A549 (cell line): Measurements from ENCODE around the gene LMO2. TPM values are rescaled to one million over a fixed set of nuclear protein-coding genes. Genes with fewer than 3 reads are reported as not detected.
"Not testable (repeated sequence)": the region's sequence is repeated elsewhere in the genome, so short reads cannot be mapped to it uniquely, and the experiment has no call there.

ENCODE experiments used
- ATAC-seq, 2 experiments: fragments of 200-7000 bp in 1 of 2; fragments of >200 bp in 1 of 2; cut with Nextera tagmentation in 1 of 2; cut with Tn5 transposase in 1 of 2; 3 replicates each; pipeline versions ENCODE4 v1.8.0 to v1.9.1; 2018 to 2020; ENCODE audit warnings: mild to moderate bottlenecking in 1 of 2, moderate library complexity in 1 of 2
- CTCF ChIA-PET: fragments of 300-600 bp; sonication (Branson Sonifier 250); formaldehyde crosslinking; extraction: SDS; loops from one replicate; lab custom pipeline; 2021; ENCODE audit warnings: antibody characterized with exemption, inconsistent platforms; lab: Yijun Ruan, JAX
- POLR2A ChIA-PET: fragments of 350-600 bp; formaldehyde crosslinking; extraction: SDS; loops from one replicate; lab custom pipeline; 2021; ENCODE audit warnings: antibody characterized with exemption, inconsistent platforms; lab: Yijun Ruan, JAX
- DNase-seq, 2 experiments: peaks; one replicate each; pipeline versions ENCODE4 v3.0.0 to v3.0.0-alpha.2; 2011 to 2016; ENCODE audit warnings: low read depth in 1 of 2, low spot score in 1 of 2
- FAIRE-seq: peaks from 2 replicates; lab custom pipeline; 2011; peaks lifted over from hg19 to GRCh38; lab: Jason Lieb, UNC
- H3K27ac ChIP-seq, 2 experiments: fragments of >200 bp; sonication (Bioruptor Twin); formaldehyde crosslinking; 3 replicates each; pipeline ENCODE4 v1.5.1; 2016 to 2017
- H3K4me1 ChIP-seq: fragments of >200 bp; sonication (Bioruptor Twin); formaldehyde crosslinking; 3 replicates; pipeline ENCODE4 v1.6.1; 2016
- H3K4me2 ChIP-seq: fragments of >200 bp; sonication (Bioruptor Twin); formaldehyde crosslinking; 3 replicates; pipeline ENCODE4 v1.6.1; 2016
- H3K4me3 ChIP-seq: fragments of >200 bp; sonication (Bioruptor Twin); formaldehyde crosslinking; 3 replicates; pipeline ENCODE4 v1.5.1; 2016
- H3K9me3 ChIP-seq: fragments of >200 bp; sonication (Bioruptor Twin); formaldehyde crosslinking; 3 replicates; pipeline ENCODE4 v1.6.1; 2016
- CTCF ChIP-seq: fragments of >200 bp; sonication (Bioruptor Twin); formaldehyde crosslinking; IDR thresholded peaks from 3 replicates; pipeline ENCODE4 v1.5.1; 2016
- EHF ChIP-seq: fragments of 250-450 bp; sonication (Bioruptor Pico); IDR thresholded peaks from 2 replicates; pipeline ENCODE4 v1.5.0; 2020; ENCODE audit warnings: mild to moderate bottlenecking
- FOSB ChIP-seq: fragments of 250-450 bp; sonication (Bioruptor Pico); IDR thresholded peaks from 2 replicates; pipeline ENCODE4 v1.5.0; 2020; ENCODE audit warnings: mild to moderate bottlenecking, moderate library complexity
- FOSL2 ChIP-seq, 2 experiments: fragments of 450-650 bp in 1 of 2; fragments of >200 bp in 1 of 2; sonication (Bioruptor Twin) in 1 of 2; formaldehyde crosslinking; IDR thresholded peaks; 2 replicates each; pipeline versions ENCODE4 v1.5.0 to v1.6.1; 2016 to 2020; ENCODE audit warnings: mild to moderate bottlenecking in 1 of 2, moderate library complexity in 1 of 2
- FOXS1 ChIP-seq: fragments of 250-450 bp; sonication (Bioruptor Pico); IDR thresholded peaks from 2 replicates; pipeline ENCODE4 v1.5.0; 2020; ENCODE audit warnings: mild to moderate bottlenecking, moderate library complexity
- HDAC2 ChIP-seq: fragments of 200-600 bp; sonication (generic); IDR thresholded peaks from 2 replicates; pipeline ENCODE4 v1.6.1; 2016
- KDM5A ChIP-seq: fragments of 200-600 bp; sonication (generic); IDR thresholded peaks from 2 replicates; pipeline ENCODE4 v1.6.1; 2016; ENCODE audit warnings: antibody characterized with exemption, mild to moderate bottlenecking
- MAFK ChIP-seq: fragments of 450-650 bp; IDR thresholded peaks from 2 replicates; pipeline ENCODE4 v1.6.1; 2014; ENCODE audit not compliant: partially characterized antibody
- MAX ChIP-seq: IDR thresholded peaks from 2 replicates; pipeline ENCODE4 v1.6.1; 2012
- NR3C1 ChIP-seq: fragments of >200 bp; sonication (Bioruptor Twin); formaldehyde crosslinking; IDR thresholded peaks from 3 replicates; pipeline ENCODE4 v1.6.1; 2017
- PHF8 ChIP-seq: fragments of 200-600 bp; sonication (generic); IDR thresholded peaks from 2 replicates; pipeline ENCODE4 v1.6.1; 2016; ENCODE audit warnings: low read depth, mild to moderate bottlenecking, antibody characterized with exemption, moderate library complexity, borderline replicate concordance
- RCOR1 ChIP-seq: fragments of 150-350 bp; IDR thresholded peaks from 2 replicates; pipeline ENCODE4 v1.6.1; 2014; ENCODE audit warnings: antibody characterized with exemption, low read length, low read depth
- RNF2 ChIP-seq: fragments of 200-600 bp; sonication (generic); IDR thresholded peaks from 2 replicates; pipeline ENCODE4 v1.6.1; 2016; ENCODE audit warnings: low read depth, mild to moderate bottlenecking, antibody characterized with exemption, moderate library complexity, borderline replicate concordance
- SMC3 ChIP-seq: fragments of >200 bp; sonication (Bioruptor Twin); formaldehyde crosslinking; IDR thresholded peaks from 3 replicates; pipeline ENCODE4 v1.6.1; 2018; ENCODE audit warnings: inconsistent platforms
- SREBF2 ChIP-seq: fragments of 450-650 bp; IDR thresholded peaks from 2 replicates; pipeline ENCODE4 v1.6.1; 2014; ENCODE audit warnings: mild to moderate bottlenecking, moderate library complexity
- TP53 ChIP-seq: fragments of 250-450 bp; sonication (Bioruptor Pico); IDR thresholded peaks from 2 replicates; pipeline ENCODE4 v1.5.0; 2021; ENCODE audit warnings: mild to moderate bottlenecking, moderate library complexity
- ZFP36 ChIP-seq: fragments of 450-650 bp; IDR thresholded peaks from 2 replicates; pipeline ENCODE4 v1.6.1; 2014; ENCODE audit warnings: borderline replicate concordance; ENCODE audit not compliant: partially characterized antibody
- WGBS: methylation state at CpG from one replicate; pipeline ENCODE4 v1.1.6; 2017; ENCODE audit errors: missing lambda C conversion rate; 5-methylcytosine and 5-hydroxymethylcytosine counted together
- polyA plus RNA-seq, 4 experiments: library from polyadenylated mRNA; depleted of rRNA in 3 of 4; stranded (reverse); fragments of >200 nt; fragmentation: RNase III in 1 of 4; extraction: RNeasy Plus Mini Kit Qiagen cat#74134 plus additional on column Dnase treatment in 1 of 4; gene quantifications; 2 replicates in 3 of 4; 3 replicates in 1 of 4; pipeline ENCODE4 v1.2.3, GENCODE V29; 2011 to 2017
- TF ChIP-seq, protein P1 (sequence below): fragments of 200-600 bp; sonication (generic); IDR thresholded peaks from 2 replicates; pipeline ENCODE4 v1.6.1; 2016; ENCODE audit warnings: antibody characterized with exemption, mild to moderate bottlenecking, moderate library complexity
- TF ChIP-seq, protein P2 (sequence below): fragments of 250-450 bp; sonication (Bioruptor Pico); IDR thresholded peaks from 2 replicates; pipeline ENCODE4 v1.5.0; 2020; ENCODE audit warnings: low read depth, mild to moderate bottlenecking, moderate library complexity
- TF ChIP-seq, protein P3 (sequence below): fragments of 250-450 bp; sonication (Bioruptor Pico); IDR thresholded peaks from 2 replicates; pipeline ENCODE4 v1.5.0; 2021; ENCODE audit warnings: mild to moderate bottlenecking, moderate library complexity, borderline replicate concordance

The LMO2 gene
- polyA plus RNA-seq, 2 of the 4 experiments (the other 2 are of a cell fraction), result 0.12 to 0.15 TPM

GRCh38 chr11:33919645-33920044, 27.8 kb upstream of the LMO2 start:
- Histone ChIP-seq H3K4me2 (no peak overlapping the region), H3K27ac (no peak overlapping the region), H3K4me3 (no peak overlapping the region), H3K9me3 (0 out of 3 replicates have a peak, but pooled peaks cover 4% of the 10 kb centered on the region), H3K4me1 (no peaks in the 10 kb centered on the region)
- no peak for ATAC-seq
- ChIA-PET POLR2A (no interaction called here), CTCF (no interaction called here)
- FAIRE-seq, result no peak
- WGBS, result 57% methylated on average over 1 of the region's 1 CpG
- DNase-seq, result no peak
- TF ChIP-seq, protein P1, sequence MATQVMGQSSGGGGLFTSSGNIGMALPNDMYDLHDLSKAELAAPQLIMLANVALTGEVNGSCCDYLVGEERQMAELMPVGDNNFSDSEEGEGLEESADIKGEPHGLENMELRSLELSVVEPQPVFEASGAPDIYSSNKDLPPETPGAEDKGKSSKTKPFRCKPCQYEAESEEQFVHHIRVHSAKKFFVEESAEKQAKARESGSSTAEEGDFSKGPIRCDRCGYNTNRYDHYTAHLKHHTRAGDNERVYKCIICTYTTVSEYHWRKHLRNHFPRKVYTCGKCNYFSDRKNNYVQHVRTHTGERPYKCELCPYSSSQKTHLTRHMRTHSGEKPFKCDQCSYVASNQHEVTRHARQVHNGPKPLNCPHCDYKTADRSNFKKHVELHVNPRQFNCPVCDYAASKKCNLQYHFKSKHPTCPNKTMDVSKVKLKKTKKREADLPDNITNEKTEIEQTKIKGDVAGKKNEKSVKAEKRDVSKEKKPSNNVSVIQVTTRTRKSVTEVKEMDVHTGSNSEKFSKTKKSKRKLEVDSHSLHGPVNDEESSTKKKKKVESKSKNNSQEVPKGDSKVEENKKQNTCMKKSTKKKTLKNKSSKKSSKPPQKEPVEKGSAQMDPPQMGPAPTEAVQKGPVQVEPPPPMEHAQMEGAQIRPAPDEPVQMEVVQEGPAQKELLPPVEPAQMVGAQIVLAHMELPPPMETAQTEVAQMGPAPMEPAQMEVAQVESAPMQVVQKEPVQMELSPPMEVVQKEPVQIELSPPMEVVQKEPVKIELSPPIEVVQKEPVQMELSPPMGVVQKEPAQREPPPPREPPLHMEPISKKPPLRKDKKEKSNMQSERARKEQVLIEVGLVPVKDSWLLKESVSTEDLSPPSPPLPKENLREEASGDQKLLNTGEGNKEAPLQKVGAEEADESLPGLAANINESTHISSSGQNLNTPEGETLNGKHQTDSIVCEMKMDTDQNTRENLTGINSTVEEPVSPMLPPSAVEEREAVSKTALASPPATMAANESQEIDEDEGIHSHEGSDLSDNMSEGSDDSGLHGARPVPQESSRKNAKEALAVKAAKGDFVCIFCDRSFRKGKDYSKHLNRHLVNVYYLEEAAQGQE, result no peak
- TF ChIP-seq EHF (CRISPR knock-in tag) (no peak), SREBF2 (no peak), KDM5A (no peak), CTCF (no peak)

GRCh38 chr11:33917402-33917801, 25.5 kb upstream of the LMO2 start:
- H3K4me3 ChIP-seq, ATAC-seq, POLR2A ChIA-PET, H3K4me1 ChIP-seq, H3K27ac ChIP-seq, H3K9me3 ChIP-seq, H3K4me2 ChIP-seq, DNase-seq, FAIRE-seq: not testable (repeated sequence)
- 0% methylated on average over 1 of the region's 1 CpG for WGBS
- CTCF ChIA-PET, result interaction anchor here (0.8 to 1.1 kb wide), 4 partner anchors 22 to 88 kb away, joined by 3 to 5 read pairs (median 4); no protein-coding TSS in a partner anchor

- FAIRE-seq, result no peak
- ATAC-seq, result no peak
- peaks cover 10% of the 10 kb centered on the region; the same call in 2 of the 3 replicates for H3K4me1 ChIP-seq
- DNase-seq, result no peak
- CTCF ChIA-PET, result interaction anchor here (0.9 to 1.0 kb wide), 2 partner anchors 53 to 54 kb away, joined by 3 to 5 read pairs; no protein-coding TSS in a partner anchor
- POLR2A ChIA-PET, result no interaction called here
- H3K4me2 ChIP-seq, result no peak overlapping the region
- H3K9me3 ChIP-seq, result 0 out of 3 replicates have a peak, but pooled peaks cover 10% of the 10 kb centered on the region
- H3K27ac ChIP-seq, result no peak overlapping the region
- H3K4me3 ChIP-seq, result no peak overlapping the region
- TF ChIP-seq, protein P2, sequence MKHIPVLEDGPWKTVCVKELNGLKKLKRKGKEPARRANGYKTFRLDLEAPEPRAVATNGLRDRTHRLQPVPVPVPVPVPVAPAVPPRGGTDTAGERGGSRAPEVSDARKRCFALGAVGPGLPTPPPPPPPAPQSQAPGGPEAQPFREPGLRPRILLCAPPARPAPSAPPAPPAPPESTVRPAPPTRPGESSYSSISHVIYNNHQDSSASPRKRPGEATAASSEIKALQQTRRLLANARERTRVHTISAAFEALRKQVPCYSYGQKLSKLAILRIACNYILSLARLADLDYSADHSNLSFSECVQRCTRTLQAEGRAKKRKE, result no peak
- TF ChIP-seq FOXS1 (CRISPR knock-in tag) (no peak), PHF8 (no peak), RNF2 (no peak), RCOR1 (no peak)
Observed at GRCh38 chr11:33916736-33917135, 24.9 kb upstream of the LMO2 start.

GRCh38 chr11:33915526-33915925, 23.6 kb upstream of the LMO2 start:
- ChIA-PET CTCF (interaction anchor here (0.6 to 1.5 kb wide), 3 partner anchors 48 to 107 kb away, joined by 3 to 4 read pairs (median 3); no protein-coding TSS in a partner anchor), POLR2A (no interaction called here)
- ATAC-seq, result no peak
- Histone ChIP-seq H3K4me1 (peaks cover 10% of the 10 kb centered on the region; the same call in 2 of the 3 replicates), H3K9me3 (0 out of 3 replicates have a peak, but pooled peaks cover 10% of the 10 kb centered on the region), H3K4me3 (no peak overlapping the region), H3K4me2 (no peak overlapping the region), H3K27ac (no peak overlapping the region)
- DNase-seq, result no peak
- 47% methylated on average over 5 of the region's 5 CpGs for WGBS
- TF ChIP-seq HDAC2, result no peak
- no peak for TF ChIP-seq MAFK
- TF ChIP-seq FOSB (CRISPR knock-in tag), result no peak
- TF ChIP-seq MAX, result no peak
- no peak for TF ChIP-seq FOSL2 (IDR thresholded peaks at IDR 0.05)
- TF ChIP-seq FOSL2 (CRISPR knock-in tag; IDR thresholded peaks at IDR 0.05), result no peak
- TF ChIP-seq SMC3, result no peak
- TF ChIP-seq, protein P3, sequence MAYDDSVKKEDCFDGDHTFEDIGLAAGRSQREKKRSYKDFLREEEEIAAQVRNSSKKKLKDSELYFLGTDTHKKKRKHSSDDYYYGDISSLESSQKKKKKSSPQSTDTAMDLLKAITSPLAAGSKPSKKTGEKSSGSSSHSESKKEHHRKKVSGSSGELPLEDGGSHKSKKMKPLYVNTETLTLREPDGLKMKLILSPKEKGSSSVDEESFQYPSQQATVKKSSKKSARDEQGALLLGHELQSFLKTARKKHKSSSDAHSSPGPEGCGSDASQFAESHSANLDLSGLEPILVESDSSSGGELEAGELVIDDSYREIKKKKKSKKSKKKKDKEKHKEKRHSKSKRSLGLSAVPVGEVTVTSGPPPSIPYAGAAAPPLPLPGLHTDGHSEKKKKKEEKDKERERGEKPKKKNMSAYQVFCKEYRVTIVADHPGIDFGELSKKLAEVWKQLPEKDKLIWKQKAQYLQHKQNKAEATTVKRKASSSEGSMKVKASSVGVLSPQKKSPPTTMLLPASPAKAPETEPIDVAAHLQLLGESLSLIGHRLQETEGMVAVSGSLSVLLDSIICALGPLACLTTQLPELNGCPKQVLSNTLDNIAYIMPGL, result no peak
- no peak for TF ChIP-seq ZFP36
- no peak for TF ChIP-seq NR3C1
- TF ChIP-seq TP53 (CRISPR knock-in tag), result no peak
- FAIRE-seq, result no peak
